ENCODE data around the gene SEMA4G.
A peak's percentile ranks its signal among the peaks of the same experiment; 100 is the strongest.
"Not testable (repeated sequence)": the region's sequence is repeated elsewhere in the genome, so short reads cannot be mapped to it uniquely, and the experiment has no call there.

SEMA4G gene

DNA sequence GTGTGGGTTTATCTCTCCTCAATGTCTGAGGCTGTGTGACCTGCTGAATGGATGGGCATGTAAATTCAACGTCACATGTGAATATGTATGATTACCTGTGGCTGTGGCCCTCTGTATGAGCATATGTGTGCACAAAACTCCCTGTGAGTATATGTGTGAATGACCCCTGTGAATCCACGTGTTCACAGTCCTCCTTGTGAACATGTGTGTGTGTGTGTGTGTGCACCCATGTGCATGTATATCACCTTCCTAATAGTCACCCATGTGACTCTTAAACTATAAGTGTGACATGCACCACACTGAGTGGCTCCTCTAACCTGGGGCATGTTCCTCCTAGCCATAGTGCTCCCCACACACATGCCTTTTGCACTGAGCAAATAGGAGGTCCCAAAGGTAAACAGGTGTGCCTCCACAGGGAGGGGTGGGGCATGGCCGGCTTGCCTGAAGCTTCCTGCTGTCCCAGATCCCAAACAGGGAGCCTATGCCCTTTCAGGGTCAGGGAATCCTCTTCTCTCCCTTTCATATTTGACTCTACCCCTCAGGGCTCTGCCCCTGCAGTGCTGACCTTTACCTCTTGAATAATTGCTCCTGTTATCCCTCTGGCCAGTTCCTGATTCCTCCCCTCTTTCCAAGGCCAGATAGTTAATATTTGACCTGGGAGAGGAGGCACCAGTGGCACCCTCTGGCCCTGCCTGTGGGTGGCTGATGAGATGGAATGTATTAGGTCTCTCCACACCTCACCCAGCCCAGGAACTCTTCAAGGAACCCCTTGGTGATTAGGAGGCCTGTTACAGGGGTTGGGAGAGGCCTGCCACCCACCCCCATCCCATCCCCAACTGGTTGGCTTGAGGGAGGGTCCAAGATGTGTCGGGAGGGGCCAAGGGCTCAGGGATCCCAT is 1.9 kb downstream of the SEMA4G start:
- DNase-seq: no peak

DNA sequence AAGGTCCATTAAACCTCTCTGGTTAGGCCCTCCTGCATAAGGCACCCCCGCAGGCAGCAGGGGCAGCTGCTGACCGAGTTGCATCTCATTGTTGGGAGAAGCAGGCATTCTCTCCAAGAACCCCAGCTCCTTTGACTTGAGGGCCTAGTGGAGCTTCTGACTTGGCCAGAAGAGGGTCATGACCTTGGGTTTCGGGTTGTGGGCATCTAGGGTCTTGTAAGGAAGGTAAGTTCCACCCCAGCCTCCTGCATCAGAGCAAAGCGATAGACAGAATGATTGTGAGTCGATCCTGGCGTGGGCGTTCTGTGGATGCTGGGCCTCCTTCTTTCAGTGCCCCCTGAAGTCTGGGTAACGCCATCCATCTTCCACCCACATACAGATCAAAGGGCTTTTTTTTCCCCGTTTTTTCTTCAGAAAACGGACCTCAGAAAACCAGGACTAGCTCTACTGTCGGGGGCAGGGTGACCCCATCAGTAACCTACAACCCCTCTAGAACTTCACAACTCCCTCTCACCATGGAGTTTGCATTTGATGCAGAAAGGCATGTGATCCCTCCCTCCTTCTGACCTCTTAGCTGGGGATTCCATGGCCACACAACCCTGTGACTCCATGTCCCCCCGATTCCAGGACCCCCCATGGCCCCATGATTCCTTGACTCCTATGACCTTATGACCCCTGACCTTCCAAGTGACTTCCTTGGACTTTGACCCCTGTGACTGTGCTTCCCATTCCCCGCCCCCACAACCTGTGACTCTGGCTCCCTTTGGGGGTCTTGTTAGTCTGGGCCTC is 3.0 kb downstream of the SEMA4G start:
- DNase-seq: no peak

DNA sequence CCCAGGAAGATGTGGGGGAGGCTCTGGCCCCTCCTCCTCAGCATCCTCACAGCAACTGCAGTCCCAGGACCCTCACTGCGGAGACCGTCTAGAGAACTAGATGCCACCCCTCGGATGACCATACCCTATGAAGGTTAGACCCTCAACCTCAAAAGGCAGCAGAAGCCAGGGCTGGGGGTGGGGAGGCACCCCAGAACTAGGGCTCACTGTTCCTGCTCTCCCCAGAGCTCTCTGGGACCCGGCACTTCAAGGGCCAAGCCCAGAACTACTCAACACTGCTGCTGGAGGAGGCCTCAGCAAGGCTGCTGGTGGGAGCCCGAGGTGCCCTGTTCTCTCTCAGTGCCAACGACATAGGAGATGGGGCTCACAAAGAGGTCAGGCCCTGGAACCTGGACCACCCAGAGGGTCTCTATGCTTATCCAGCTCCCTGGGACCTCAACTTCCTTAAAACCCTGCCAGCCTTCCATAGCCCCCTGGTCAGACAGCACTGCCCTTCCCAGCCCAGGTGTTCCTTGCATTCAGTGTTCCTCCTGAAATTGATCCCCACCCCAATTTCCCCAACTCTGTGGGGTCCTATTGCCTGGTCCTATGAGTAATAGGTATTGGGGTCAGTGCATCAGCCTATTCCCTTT is 3.7 kb downstream of the SEMA4G start:
- DNase-seq: no peak

DNA sequence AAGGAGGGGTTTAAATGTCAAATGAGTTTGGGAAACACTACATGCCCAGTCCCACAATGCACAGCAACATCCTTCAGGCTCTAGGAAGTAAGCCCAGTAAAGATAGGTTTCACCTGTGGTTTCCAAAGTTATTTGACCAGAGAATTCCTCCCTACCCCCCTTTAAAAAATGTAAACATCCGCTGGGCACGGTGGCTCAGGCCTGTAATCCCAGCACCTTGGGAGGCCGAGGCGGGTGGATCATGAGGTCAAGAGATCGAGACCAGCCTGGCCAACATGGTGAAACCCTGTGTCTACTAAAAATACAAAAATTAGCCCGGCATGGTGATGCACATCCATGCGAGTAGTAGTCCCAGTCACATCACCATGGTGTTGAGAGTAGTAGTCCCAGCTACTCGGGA is 6.1 kb downstream of the SEMA4G start:
- not testable (repeated sequence) for DNase-seq

DNA sequence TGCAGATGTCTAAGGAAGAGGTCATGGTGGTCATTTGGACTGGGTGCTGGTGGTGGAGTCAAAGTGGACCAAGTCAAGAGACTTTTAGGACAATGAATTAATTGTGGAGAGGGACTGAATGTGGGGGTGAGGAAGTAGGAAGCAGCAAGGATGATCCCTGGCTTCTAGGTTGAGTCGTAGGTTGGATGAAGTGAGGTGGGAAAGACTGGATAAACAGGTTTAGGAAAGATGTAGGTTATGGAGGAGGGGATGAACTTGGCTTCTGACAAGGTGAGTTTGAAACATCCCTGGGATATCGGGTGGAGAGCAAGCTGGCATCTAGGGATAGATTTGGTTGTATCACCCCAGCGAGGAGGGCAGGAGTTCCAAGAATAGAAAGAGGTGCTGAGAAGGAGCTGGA is 7.6 kb downstream of the SEMA4G start:
- DNase-seq: no peak

DNA sequence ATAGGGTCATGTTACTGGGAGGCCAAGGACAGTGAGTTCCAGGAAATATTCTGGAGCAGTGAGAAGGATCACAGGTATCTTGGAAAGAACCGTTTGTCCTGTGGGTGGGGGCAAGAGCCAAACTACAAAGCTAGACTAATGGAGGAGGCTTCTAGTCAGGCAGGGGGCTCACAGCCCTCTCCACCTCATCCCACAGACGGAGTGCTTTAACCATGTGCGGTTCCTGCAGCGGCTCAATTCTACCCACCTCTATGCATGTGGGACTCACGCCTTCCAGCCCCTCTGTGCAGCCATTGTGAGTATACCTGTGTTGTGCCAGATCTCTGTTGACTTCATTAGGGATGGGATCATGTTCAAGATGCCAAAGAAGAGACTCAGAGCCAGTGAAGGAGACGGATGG is 8.1 kb downstream of the SEMA4G start:
- DNase-seq: no peak

DNA sequence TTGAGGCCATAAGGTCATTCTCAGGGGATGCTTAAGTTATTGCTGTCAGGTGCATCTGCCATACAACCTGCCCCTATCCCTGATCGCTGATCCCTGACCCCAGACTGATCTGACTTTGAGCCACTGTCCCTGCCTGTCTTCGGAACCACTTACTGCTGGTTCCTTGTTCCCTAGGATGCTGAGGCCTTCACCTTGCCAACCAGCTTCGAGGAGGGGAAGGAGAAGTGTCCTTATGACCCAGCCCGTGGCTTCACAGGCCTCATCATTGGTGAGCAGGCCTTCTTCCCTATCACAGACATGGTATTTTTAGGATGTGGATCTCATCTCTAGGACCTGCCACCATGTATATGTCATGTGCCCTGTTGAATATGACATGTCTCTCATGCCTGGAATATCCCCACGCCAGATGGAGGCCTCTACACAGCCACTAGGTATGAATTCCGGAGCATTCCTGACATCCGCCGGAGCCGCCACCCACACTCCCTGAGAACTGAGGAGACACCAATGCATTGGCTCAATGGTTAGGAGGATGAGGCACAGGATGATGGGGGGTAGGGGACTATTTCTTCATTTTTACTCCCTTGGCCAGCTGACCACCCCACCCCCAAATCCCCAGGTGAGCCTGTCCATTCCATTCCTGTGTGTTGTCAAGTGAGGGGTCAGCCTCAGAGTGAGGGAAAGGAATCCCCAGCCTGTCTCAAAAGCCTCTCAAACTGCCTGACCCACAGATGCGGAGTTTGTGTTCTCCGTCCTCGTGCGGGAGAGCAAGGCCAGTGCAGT is 9.0 kb downstream of the SEMA4G start:
- DNase-seq: no peak

DNA sequence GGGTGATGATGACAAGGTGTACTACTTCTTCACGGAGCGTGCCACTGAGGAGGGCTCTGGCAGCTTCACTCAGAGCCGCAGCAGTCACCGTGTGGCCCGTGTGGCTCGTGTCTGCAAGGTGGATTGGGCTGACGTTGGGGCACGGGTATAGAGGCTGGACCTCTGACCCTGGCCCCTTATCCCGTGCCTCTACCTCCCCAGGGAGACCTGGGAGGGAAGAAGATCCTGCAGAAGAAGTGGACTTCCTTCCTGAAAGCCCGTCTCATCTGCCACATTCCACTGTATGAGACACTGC is 9.5 kb downstream of the SEMA4G start:
- DNase-seq: no peak

DNA sequence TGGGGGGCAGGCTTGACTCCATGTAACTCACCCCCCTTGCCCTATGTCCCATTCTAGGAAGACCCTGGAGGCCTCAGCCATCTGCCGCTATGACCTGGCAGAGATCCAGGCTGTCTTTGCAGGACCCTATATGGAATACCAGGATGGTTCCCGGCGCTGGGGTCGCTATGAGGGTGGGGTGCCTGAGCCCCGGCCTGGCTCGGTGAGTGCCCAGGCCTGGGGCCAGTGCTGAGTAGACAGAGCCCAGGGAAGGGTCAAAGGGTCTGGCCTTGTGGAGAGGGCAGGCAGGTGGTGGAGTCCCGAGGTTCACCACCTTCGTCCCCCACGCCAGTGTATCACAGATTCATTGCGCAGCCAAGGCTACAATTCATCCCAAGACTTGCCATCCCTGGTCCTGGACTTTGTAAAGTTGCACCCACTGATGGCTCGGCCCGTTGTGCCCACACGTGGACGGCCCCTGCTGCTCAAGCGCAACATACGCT is 10.5 kb downstream of the SEMA4G start:
- no peak for DNase-seq

DNA sequence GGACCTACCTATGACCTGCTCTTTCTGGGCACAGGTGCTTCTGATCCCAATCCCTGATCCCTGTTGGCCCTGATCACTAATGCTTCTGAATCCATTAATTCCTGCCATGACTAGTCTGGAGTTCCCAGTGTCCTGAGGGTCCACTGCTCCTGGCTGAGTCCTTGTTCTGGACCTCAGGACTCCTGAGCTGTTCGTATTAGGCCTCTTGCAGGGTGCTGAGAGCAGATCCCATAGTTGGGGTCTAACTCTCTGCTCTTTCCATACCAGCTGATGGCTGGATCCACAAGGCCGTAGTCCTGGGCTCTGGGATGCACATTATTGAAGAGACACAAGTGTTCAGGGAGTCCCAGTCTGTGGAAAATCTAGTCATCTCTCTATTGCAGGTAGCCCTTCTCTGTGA is 11.0 kb downstream of the SEMA4G start:
- DNase-seq: no peak

DNA sequence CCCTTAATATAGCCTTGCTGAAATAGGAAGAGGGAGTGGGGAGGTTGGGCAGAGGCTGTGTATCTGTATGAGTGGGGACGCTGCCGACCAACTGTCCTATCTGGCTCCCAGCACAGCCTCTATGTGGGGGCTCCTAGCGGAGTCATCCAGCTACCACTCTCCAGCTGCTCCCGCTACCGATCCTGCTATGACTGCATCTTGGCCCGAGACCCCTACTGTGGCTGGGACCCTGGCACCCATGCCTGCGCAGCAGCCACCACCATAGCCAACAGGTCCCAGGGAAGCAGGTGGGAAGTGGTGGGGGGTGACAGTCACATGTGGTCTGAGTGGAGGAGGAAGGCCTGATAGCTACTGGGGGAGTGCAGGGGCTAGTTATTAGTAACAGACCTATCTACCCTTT is 11.4 kb downstream of the SEMA4G start:
- DNase-seq: no peak

DNA sequence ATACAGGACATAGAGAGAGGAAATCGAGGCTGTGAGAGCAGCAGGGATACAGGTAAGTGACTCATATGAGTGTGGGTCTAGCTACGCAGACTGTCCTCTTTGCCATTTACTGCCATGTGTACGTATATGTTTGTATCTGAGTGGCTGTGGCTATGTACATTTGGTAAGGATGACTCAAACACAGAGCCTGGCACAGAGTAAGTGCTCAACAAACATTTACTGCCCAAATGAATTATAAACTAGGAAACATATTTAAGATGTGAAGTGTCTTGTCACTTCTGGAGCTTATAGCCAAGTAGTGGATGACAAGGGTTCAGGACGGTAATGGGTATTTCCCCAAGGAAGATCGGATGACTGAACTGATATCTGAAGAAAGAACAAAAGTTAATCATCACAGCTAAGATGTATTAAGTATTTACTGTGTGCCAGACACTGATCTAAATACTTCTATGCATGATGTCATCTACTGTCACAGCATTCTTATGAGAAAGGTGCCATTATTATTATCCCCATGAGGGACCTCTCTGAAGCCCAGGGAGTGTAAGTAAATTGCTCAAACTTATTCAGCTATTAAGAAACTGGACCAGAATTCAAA is 12.0 kb downstream of the SEMA4G start:
- DNase-seq: no peak

DNA sequence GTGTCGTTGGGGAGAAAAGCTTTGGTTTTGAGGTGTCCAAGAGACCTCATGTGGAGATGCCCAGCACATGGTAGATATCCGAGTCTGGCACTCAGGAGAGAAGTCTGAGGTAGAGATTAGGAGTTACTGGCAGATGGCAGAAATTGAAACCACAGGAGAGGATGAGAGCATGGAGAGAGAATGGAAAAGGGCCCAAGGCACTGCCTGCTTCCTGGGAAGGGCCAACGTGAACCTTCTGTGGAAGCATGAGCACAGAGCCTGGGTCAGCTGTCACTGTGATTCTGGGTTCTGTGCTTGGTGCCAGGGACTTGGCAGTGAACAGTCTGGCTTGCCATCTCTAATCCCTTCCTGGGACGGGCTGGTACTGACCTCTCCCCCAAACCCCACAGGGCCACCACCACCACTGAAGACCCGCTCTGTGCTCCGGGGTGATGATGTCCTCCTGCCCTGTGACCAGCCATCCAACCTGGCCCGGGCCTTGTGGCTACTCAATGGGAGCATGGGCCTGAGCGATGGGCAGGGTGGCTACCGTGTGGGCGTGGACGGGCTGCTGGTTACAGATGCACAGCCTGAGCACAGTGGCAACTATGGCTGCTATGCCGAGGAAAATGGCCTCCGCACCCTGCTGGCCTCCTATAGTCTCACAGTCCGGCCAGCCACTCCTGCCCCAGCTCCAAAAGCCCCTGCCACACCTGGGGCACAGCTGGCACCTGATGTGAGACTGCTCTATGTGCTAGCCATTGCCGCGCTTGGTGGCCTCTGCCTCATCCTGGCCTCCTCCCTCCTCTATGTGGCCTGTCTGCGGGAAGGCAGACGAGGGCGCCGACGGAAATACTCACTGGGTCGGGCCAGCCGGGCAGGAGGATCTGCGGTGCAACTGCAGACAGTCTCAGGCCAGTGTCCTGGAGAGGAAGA is 13.9 kb downstream of the SEMA4G start:
- DNase-seq: no peak

DNA sequence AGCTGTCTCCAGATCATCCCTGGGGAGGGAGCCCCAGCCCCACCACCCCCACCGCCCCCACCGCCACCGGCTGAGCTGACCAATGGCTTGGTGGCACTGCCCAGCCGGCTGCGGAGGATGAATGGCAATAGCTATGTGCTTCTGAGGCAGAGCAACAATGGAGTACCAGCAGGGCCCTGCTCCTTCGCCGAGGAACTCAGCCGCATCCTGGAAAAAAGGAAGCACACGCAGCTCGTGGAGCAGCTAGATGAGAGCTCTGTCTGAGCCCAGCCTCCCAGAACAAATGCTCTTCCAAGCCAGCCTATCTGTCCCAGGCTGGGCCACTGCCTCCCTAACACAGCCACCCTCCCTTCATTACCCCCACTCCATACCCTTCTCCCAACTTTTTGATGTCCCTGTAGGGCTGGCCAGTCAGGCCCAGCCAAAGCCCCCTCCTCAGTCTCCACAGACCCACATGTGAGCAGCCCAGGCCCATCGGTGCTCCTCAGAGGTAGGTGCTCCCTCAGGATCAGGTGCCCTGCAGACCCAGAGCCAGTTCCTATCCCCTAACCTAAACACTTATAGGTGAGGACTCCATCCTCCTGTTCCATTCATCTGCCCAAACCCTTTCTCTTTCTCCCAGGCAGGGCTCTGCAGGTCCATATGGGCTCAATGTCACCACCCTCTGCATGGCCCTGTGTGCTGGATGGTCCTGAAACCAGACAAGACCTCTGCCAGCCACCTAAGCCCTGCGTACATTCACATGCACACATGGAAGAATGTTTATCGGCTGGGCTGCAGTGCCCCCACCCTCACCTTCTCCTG is 14.8 kb downstream of the SEMA4G start:
- no peak for DNase-seq

DNA sequence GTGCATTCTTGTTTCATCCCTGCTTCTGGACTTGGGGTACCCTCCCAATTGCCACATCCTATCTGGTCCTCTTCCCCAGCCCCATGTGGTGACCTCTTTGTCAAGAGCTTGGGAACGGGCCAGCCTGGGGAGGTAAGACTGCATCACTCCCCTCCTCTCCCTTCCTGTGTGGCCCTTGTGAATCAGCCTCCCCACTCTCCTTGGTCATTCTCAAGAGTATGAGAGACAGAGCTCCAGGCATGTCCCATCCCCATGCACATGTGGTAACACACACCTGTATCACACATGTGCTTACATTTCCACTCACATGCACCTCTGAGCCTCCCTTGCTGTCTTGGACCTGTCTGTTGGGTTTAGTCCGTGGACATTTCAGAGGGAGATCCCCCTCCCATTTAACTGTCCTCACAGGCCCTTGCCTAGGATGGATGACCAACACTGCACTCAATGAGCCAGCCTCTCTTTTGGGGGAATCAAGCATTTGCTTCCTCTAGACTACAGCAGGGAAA is 15.4 kb downstream of the SEMA4G start:
- no peak for DNase-seq

DNA sequence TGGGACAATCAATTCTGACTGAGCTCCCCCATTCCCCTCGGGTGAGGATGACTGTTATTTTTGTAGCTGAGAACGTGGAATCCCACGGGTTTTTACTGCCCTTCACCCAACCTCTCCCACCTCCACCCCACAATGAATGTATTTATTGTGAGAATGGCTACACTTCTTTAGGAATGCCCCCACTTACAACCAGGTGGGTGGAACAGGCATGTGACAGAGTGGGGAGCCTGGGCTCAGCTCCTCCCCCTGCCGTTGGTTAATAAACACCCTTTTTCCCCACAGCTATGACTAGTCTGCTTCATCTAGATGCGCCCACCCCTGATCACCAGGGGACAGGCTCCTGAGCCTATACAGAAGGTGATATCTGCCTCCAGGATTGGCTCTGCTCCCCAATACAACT is 16.0 kb downstream of the SEMA4G start:
- DNase-seq: no peak

DNA sequence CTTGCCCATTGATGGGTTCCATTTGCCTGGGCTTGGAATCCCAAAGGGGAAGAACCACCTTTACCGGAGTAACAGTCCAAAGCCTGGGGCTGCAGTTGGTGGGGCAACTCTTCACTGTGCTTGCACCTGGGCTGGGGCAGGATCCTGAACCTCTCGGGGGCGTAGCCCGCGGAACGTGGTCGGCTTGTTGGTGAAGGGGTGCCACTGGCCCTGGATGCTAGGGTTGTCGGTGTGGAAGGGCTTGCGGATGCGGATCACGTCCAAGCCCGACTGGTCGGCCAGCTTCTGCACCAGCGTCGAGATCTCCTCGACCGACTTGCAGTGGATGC is 17.3 kb downstream of the SEMA4G start:
- DNase-seq: no peak

DNA sequence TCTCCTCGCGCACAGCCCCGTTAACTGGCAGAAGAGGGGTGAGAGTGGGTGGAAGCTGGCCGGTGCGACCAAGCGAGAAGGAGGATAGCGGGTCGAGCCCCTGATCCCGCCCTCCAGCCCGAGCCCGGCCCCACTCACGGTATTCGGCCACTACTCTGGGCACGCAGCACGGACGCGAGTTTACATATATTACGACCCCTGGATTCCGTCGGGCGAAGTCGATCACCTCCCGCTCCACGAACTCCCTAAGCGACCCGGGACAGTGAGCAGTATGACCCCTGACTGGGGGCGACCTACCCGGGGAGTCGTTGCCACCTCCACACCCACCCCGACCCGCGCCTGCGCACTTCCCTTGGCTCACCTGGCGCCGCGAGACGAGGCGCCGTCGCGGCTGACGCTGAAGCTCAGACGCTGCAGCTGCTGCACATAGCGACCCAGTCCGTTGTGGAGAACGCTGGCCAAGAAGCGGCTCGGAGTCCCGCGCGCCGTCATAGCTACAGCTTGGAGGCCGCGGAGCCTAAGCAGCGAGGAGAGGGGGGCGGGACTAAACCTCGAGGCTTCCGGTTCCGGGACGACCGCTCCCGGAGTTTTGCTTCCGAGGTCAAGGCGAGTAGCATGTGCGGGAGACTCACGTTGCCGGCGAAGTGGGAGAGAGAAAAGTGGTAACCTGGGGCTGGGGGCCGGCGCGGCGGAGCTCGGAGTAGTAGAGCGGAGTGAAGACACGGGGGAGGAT is 17.8 kb downstream of the SEMA4G start, which contains the start of the genes MRPL43 and TWNK:
Gene MRPL43, minus strand, starts transcription at position 546 of the 733 bp plus-strand sequence. Its CDS starts 54 bp downstream, at position 492.
Gene TWNK, plus strand, starts transcription at position 592 of the 733 bp plus-strand sequence. CDS start 668 bp downstream, outside the sequence.
- DNase-seq: peak; percentile 51

DNA sequence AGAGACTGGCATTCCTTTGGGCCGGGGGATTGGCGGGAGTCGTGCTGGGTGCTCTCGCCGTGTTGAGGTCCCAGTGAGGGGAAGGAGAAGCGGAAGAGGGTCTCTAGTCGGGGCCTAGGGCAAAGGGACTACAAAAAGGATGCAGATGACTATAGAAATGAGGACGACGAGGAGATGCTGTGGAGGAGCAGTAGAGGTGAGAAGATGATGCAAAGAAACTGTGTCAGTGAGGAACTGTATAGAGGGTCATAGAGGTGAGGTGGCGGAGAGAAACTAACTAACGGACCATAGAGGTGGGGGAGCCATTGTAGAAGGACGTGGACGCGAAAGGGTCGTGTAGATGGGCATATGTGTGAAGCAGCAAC is 18.4 kb downstream of the SEMA4G start:
- no peak for DNase-seq

DNA sequence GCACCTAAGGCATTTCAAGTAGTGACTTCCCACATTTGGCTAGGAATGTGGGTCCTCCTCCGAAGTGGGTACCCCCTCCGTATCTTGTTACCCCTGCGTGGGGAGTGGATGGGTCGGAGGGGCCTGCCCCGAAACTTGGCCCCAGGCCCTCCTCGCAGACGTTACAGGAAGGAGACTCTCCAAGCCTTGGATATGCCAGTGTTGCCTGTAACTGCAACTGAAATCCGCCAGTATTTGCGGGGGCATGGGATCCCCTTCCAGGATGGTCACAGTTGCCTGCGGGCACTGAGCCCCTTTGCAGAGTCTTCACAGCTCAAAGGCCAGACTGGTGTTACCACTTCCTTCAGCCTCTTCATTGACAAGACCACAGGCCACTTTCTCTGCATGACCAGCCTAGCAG is 18.9 kb downstream of the SEMA4G start:
- no peak for DNase-seq

Data from NCI-H2171 (cell line).